ENCODE data around the gene ASCL3.
"Not testable (repeated sequence)": the region's sequence is repeated elsewhere in the genome, so short reads cannot be mapped to it uniquely, and the experiment has no call there.

Gene ASCL3, protein sequence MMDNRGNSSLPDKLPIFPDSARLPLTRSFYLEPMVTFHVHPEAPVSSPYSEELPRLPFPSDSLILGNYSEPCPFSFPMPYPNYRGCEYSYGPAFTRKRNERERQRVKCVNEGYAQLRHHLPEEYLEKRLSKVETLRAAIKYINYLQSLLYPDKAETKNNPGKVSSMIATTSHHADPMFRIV

DNA sequence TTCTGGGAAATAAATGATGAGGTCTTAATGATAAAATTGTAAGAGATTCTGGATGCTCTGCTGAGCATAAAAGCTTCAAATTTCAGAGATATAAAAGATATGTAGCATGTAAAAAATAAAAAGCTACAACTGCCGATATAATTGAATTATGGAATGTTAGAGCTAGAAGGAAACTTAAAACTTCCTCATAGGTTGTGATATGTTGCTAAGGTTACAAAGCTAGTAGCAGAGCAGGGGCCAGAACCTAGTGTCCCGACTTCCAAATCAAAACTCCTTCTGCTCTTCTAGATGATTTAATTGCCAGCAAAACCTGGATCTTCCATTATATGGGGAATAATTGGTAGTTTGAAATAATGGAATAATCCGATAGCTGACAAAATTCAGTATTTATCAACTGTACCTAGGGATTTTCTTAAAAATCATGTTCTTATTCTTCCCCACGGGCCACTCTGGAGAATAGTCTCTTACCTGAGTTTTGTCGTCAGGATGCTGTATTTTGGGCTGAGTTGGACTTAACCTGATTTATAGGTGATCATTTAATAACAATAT, at the start of gene ASCL3:
Gene ASCL3 (minus strand): TSS at position 499 of the 549 bp plus-strand sequence. CDS start 4,855 bp downstream, outside the sequence.
- no peak for DNase-seq (ENCODE audit: low spot score)

GRCh38 chr11:8989453-8989852, 46.6 kb upstream of the ASCL3 start:
- no peak for DNase-seq (ENCODE audit: low spot score)

- DNase-seq (ENCODE audit: low spot score) = no peak
These were observed 45.8 kb upstream of the ASCL3 start for GRCh38 chr11:8988329-8989234.

DNA sequence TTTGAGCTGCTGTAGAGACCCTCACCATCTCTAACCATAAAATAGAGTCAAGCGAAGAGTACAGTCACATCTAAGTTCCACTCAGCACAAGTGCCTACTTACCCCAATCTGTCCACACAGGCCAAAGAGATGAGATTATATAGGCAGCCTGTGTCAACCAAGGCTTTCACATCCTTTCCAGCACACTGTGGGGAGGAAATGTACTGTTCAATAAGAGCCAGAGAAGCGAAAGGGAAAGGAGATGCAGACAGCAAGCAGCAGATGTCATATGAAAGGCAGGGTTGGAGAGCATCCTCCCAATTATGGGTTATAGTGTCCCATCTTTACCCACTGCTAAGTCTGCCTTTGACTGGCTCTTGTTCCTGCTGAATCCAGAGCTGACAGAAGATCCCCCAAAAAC, 44.6 kb upstream of the ASCL3 start:
- no peak for DNase-seq (ENCODE audit: low spot score)

DNA sequence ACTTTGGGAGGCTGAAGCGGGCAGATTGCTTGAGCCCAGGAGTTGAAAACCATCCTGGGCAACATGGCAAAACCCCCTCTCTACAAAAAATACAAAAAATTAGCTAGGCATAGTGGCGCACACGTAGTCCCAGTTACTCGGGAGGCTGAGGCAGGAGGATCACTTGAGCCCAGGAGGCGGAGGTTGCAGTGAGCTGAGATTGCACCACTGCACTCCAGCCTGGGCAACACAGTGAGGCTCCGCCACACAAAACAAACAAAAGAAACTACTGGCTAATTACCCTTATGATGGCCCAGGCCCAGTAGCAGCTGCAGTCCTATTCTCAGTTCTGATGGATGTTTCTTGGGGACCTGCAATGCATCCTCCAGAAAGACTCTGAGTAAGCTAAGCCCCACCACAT, 44.0 kb upstream of the ASCL3 start:
- DNase-seq (ENCODE audit: low spot score) = not testable (repeated sequence)

DNA sequence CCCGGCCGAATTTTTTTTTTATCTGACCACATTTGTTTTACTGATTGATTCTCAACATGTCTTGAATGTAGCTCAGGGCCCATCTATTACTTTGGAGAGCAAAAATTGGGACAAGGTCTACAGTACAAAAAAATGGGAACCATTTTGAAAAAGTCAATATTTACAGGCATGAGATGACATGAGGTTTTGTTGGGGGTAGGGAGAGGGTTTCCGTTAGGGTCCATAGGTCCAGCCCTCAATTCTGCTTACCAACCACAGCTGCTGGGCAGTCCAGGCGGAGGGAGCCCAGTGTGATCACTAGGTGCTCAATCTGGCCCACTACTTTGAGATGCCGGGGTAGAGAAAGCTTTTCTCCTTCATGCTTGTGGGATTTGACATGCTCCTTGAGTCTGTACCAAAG, 42.6 kb upstream of the ASCL3 start:
- no peak for DNase-seq (ENCODE audit: low spot score)

DNA sequence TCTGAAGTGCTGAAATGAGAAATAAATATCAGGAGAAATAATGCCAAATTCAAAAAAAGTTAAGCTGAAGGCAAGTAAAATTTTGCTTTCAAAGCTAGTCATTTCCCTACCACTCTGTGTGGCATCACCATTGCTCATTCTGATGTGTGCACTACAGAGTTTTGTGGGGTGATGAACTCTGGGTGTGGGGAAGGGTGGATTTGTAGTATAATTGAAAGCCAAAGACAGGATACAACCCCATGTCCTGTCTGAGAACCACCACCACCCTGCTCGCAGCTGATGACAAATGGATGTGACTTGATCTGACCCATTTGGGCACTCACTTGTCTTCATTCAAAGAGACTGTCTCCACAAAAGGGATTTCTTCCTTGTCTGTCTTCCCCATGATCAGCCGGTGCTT, 40.7 kb upstream of the ASCL3 start:
- DNase-seq (ENCODE audit: low spot score) = no peak

DNA sequence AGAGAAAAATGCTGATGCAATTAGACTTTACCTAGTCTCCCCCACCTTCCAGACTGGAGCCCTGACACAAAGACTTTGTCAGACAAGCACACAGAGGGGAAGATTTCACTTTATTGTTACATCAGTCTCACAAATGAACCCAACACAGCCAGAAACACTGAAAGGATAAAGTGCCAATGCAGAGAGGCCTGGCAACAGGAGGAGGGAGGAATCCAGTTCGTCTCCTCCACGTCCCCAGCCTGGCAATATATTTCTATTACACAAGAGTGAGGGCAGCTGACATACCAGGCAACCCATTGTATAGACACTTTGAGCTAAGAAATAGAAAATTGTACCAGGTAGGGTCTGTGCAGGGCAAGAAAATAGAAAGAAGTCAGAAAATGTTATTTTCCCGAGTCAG, 37.7 kb upstream of the ASCL3 start:
- DNase-seq (ENCODE audit: low spot score) = no peak

- not testable (repeated sequence) for DNase-seq (ENCODE audit: low spot score)
These were observed 36.5 kb upstream of the ASCL3 start for GRCh38 chr11:8979365-8979764.

DNA sequence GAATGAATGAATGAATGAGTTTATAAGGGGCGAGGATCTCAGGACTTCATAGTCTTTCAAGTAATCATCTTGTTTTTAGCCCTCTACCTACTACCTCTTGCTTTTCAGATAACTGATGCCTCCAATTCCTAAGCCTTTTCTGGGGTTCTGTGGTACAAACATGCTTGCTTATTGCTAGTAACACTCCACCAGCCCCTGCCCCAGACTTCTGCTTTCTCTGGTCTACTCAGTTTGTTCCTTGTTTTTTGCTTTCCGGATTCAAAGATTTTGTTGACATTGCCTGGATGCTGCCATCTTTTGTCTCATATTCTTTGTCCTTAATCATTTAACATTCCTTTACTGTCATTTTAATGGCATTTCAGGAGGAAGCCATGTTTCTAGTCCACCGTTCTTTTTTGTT, 30.3 kb upstream of the ASCL3 start:
- DNase-seq (ENCODE audit: low spot score) = no peak

GRCh38 chr11:8971924-8972316, 29.1 kb upstream of the ASCL3 start:
- DNase-seq (ENCODE audit: low spot score) = no peak

- no peak for DNase-seq (ENCODE audit: low spot score)
These were observed 28.5 kb upstream of the ASCL3 start for GRCh38 chr11:8971196-8971923.

DNA sequence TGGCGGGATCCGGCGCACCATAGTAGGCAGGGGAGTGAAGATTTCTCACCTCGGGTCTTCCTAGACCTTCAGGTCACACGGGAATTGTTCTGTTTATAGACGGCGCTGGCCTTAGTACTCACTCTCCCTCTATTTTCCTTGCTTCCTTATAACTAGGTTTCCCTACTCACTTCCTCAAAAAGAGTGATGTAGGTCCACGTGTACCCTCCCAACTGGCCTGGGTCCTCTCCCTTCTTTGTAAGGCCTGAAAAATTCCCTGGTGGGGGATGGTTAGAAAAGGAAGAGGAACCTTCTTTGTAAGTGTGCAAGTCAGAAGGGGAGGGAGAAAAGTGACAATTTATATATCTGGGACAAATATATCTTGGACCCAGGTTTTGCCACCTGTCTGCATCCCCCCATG, 24.4 kb upstream of the ASCL3 start:
- no peak for DNase-seq (ENCODE audit: low spot score)

DNA sequence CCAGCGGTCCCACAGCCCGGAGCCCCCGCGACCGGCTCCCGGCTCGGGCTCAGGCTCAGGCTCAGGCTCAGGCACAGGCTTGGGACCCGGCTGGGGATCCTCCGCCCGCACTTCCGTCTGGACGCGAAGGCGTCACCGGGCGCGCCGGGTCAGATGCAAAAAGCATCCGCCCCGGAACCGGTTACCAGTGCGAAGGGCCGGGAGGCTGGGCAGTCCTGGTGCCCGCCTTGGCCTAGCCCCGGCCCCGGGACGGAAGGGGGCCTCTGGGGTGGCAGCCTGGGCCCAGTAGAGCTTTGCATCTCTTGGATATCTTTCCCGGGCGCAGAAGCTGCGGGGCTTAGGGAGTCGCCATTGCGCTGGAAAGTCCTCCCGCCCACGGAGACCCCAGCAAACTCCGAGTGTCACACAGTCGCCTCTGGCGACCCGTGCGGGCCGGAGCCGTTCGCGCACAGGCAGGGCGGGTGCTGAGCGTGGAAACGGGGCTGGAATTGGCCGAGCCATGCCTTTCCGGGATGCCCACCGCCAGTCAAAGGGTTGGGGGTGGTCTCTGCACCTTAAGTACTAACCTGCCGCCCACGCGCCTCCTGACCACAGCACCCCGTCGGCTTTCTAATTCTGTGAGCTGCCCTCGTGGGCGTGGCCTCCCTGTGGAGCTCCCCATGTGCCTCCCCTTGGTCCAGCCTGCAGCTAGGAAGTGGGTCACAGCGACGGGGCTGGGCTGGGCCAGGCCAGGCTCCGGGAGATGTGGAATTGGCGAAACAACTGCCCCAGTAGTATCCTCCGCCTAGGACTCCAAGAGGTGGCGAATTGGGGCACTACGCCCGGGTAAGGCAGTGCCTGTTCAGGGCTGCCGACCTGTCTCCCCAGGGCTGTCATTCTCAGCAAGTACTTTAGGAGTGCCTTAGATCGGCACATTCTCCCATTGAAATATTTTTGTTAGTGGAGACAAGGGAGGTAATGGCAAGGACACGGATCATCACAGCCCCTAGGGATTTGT, 21.8 kb upstream of the ASCL3 start, which contains the start of gene TMEM9B:
Gene TMEM9B (minus strand): TSS at position 119 of the 997 bp plus-strand sequence. CDS start 129 bp downstream, outside the sequence.
- peak; percentile 89 for DNase-seq (ENCODE audit: low spot score)

DNA sequence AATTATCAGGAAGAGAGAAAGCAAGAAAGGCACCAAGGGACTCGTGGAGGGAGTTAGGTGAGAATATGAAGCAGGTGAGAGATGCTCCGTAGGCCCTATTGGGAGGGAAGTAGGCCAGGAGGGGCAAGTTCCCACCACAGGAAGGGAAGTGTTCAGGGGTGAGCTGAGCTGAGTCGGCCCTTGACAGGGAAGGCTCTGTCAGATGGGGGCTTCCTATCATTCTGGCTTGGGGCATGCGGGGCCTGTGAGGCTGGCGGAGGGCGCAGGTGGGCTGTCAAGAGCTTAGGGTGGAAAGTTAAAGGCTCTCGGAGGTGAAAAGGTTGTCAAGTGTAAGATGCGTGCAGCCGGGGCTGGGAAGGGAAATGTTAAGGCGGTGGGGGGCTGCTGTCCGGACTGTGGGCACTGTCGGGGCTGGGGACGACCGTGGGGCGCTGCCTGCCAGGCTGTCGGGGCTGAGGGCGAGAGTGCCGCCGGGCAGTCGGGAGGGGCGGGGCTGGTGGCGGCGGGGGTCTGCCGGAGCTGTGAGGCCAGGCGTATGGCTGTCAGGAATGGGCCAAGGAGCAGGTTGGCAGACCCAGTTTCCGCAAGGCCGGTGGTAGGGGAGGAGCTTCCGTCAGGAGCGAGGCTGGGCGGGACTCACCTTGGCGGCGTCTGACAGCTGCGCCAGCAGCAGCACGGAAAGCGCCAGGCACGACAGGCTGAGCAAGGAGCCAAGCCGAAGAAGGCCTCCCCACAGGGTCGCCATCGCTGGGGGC, 20.9 kb upstream of the ASCL3 start:
- peak; percentile 79 for DNase-seq (ENCODE audit: low spot score)

DNA sequence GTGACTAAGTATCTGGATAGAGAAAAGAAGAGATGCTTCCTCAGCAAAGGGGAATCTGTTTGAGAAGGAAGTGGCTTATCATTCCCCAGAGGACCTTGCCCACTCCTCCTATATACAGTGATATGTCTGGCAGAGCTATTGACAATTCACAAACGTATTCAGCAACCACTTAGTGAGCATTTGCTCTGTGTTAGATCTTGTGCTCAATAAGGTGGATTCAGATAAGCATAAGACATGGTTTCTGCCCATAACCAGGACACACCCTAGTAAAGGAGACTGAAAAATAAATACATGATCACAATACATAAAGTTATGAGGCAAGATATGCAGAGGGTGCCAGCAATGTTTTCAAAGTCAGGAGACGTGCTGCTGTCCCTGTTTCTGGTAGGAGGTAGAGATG, 20.0 kb upstream of the ASCL3 start:
- DNase-seq (ENCODE audit: low spot score) = no peak

DNA sequence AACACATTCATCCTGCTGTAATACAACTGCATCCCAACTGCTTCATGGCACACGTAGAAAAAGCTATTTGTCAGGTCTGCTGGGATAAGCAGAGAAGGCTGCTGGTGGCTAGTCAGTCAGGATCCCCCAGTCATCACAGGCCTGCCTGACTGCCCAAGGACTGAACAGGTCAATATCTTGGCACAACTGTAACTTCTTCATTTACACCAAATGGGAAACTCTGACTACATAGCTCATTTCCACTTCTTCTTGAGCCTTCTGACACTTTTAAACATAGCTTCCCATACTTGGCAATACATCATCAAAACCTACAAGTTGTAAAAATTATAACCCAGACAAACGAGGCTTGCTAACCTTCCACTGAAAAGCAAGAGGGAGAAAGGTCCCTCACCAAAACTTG, 18.6 kb upstream of the ASCL3 start:
- DNase-seq (ENCODE audit: low spot score) = no peak

GRCh38 chr11:8959546-8960166, 16.8 kb upstream of the ASCL3 start:
- DNase-seq (ENCODE audit: low spot score) = peak; percentile 55

- no peak for DNase-seq (ENCODE audit: low spot score)
These were observed 14.0 kb upstream of the ASCL3 start for GRCh38 chr11:8956860-8957259.

GRCh38 chr11:8948886-8949285, 6.1 kb upstream of the ASCL3 start:
- DNase-seq (ENCODE audit: low spot score) = no peak
